ENCODE measurements around the gene STN1. TPM values are rescaled to one million over a fixed set of nuclear protein-coding genes. Genes with fewer than 3 reads are reported as not detected.

STN1 gene
- total and polyA plus RNA-seq, 9 of the 15 experiments (the other 6 are each of a cell fraction or from before 2014, with no cell fraction given): 9.1 to 19.6 (median 13.8) TPM

GRCh38 chr10:103966671-103967447, 48.9 kb upstream of the STN1 start, which contains the start of gene SLK (continued):
- TF ChIP-seq MECOM (CRISPR knock-in tag; IDR thresholded peaks at IDR 0.05): no peak
- no peak for TF ChIP-seq ZNF57 (CRISPR knock-in tag; IDR thresholded peaks at IDR 0.05)
- TF ChIP-seq TFE3 (CRISPR knock-in tag; IDR thresholded peaks at IDR 0.05): no peak
- TF ChIP-seq NCOA6 (IDR thresholded peaks at IDR 0.05): peak; percentile 75
- TF ChIP-seq PRMT5 (CRISPR knock-in tag; IDR thresholded peaks at IDR 0.05): no peak
- TF ChIP-seq PCBP1 (IDR thresholded peaks at IDR 0.05; ENCODE audit: low read depth, low read length, poor library complexity, severe bottlenecking): no peak
- no peak for TF ChIP-seq CBX3 (IDR thresholded peaks at IDR 0.05; ENCODE audit: borderline replicate concordance in 1 of 2, low read length in 2 of 2)
- no peak for TF ChIP-seq NCOA1 (IDR thresholded peaks at IDR 0.05; ENCODE audit: low read depth)
- no peak for TF ChIP-seq DDX20 (tag; IDR thresholded peaks at IDR 0.05; ENCODE audit: low read depth)
- no peak for TF ChIP-seq TRIM24 (IDR thresholded peaks at IDR 0.05)
- TF ChIP-seq ZKSCAN1 (IDR thresholded peaks at IDR 0.05; ENCODE audit: low read depth, low read length): no peak
- TF ChIP-seq ZEB2 (IDR thresholded peaks at IDR 0.05): no peak
- TF ChIP-seq NCOA4 (IDR thresholded peaks at IDR 0.05; ENCODE audit: partially characterized antibody): no peak
- no peak for TF ChIP-seq ARID2 (IDR thresholded peaks at IDR 0.05)
- peak in 1 of 3 experiments; percentile 83; a peak in 2 of 6 replicates for TF ChIP-seq ZBTB11 (CRISPR knock-in tag; IDR thresholded peaks at IDR 0.05)
- TF ChIP-seq THRAP3 (IDR thresholded peaks at IDR 0.05; ENCODE audit: borderline replicate concordance): no peak
- no peak for TF ChIP-seq PRDM10 (IDR thresholded peaks at IDR 0.05; ENCODE audit: partially characterized antibody)
- TF ChIP-seq PTTG1 (tag; IDR thresholded peaks at IDR 0.05; ENCODE audit: low read depth): no peak
- no peak for TF ChIP-seq SNRNP70 (optimal IDR thresholded peaks at IDR 0.05; ENCODE audit: low read depth, low read length)
- peak; percentile 83 for TF ChIP-seq CXXC5 (CRISPR knock-in tag; IDR thresholded peaks at IDR 0.05)
- TF ChIP-seq SMARCB1 (IDR thresholded peaks at IDR 0.05; ENCODE audit: insufficient read length, low read depth): no peak

All from K562 (cell line).